GM19035 (cell line): ENCODE results near the gene TOP3A.

Experiments
- ATAC-seq: cut with Tn5 transposase; IDR thresholded peaks from one replicate; pipeline ENCODE4 v1.9.1; 2021; ENCODE audit not compliant: unreplicated experiment

The TOP3A gene

GRCh38 chr17:18256351-18256750 is 58.4 kb downstream of the TOP3A start:
- ATAC-seq, result no peak

- ATAC-seq, result no peak
Observed at GRCh38 chr17:18254888-18255649, 59.7 kb downstream of the TOP3A start.

GRCh38 chr17:18253947-18254821 is 60.6 kb downstream of the TOP3A start:
- no peak for ATAC-seq

GRCh38 chr17:18253187-18253884 is 61.5 kb downstream of the TOP3A start:
- ATAC-seq, result no peak

GRCh38 chr17:18252160-18252559 is 62.6 kb downstream of the TOP3A start:
- no peak for ATAC-seq

GRCh38 chr17:18251204-18251603 is 63.6 kb downstream of the TOP3A start:
- no peak for ATAC-seq

GRCh38 chr17:18250708-18251107 is 64.1 kb downstream of the TOP3A start:
- ATAC-seq, result no peak

GRCh38 chr17:18250259-18250658 is 64.5 kb downstream of the TOP3A start:
- ATAC-seq, result no peak

GRCh38 chr17:18248811-18249210 is 66.0 kb downstream of the TOP3A start:
- ATAC-seq, result no peak

- ATAC-seq, result no peak
Observed at GRCh38 chr17:18248300-18248731, 66.5 kb downstream of the TOP3A start.

- no peak for ATAC-seq
Observed at GRCh38 chr17:18247613-18248001, 67.2 kb downstream of the TOP3A start.

GRCh38 chr17:18246880-18247612 is 67.7 kb downstream of the TOP3A start:
- no peak for ATAC-seq

GRCh38 chr17:18246109-18246725 is 68.6 kb downstream of the TOP3A start:
- no peak for ATAC-seq

- no peak for ATAC-seq
Observed at GRCh38 chr17:18245038-18245776, 69.6 kb downstream of the TOP3A start.

GRCh38 chr17:18241229-18241871 is 73.4 kb downstream of the TOP3A start:
- ATAC-seq, result no peak

GRCh38 chr17:18240449-18240848 is 74.3 kb downstream of the TOP3A start:
- ATAC-seq, result no peak

GRCh38 chr17:18238299-18238698 is 76.5 kb downstream of the TOP3A start:
- ATAC-seq, result no peak

GRCh38 chr17:18237461-18237860 is 77.3 kb downstream of the TOP3A start:
- ATAC-seq, result no peak

- no peak for ATAC-seq
Observed at GRCh38 chr17:18236494-18236893, 78.3 kb downstream of the TOP3A start.
